Measurements from ENCODE around the gene TSPAN2.

DNA sequence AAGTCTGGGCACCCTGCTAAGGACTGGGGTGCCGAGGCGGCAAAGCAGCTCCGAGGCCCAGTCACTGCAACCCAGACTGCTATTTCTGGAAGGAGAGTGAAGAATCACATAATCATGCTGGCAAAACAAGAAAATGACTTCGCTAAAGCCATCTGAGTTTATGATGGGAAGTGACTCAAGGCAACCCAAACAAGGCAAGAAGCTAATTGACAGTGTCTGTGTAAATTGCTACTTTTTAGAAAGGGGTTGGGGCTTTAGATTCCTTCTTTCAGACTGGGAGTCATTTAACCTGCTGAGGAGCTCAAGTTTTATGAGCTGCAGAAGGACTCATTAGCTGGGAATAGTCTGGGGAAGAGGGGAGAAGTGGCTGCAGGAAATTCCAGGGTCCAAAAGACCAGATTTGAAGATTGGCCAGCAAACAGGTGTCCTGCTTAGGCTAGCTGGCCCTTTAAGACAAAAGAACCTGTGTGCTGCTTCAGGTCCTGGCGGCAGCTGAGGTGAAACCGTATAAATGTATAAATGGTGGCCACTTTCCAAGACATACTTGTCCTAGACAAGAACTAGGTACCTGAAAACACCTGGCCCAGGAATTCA, 31.5 kb downstream of the TSPAN2 start:
- TF ChIP-seq RARB (CRISPR knock-in tag; IDR thresholded peaks at IDR 0.05): no peak
- TF ChIP-seq, protein P1, sequence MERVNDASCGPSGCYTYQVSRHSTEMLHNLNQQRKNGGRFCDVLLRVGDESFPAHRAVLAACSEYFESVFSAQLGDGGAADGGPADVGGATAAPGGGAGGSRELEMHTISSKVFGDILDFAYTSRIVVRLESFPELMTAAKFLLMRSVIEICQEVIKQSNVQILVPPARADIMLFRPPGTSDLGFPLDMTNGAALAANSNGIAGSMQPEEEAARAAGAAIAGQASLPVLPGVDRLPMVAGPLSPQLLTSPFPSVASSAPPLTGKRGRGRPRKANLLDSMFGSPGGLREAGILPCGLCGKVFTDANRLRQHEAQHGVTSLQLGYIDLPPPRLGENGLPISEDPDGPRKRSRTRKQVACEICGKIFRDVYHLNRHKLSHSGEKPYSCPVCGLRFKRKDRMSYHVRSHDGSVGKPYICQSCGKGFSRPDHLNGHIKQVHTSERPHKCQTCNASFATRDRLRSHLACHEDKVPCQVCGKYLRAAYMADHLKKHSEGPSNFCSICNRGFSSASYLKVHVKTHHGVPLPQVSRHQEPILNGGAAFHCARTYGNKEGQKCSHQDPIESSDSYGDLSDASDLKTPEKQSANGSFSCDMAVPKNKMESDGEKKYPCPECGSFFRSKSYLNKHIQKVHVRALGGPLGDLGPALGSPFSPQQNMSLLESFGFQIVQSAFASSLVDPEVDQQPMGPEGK (CRISPR knock-in tag; IDR thresholded peaks at IDR 0.05; ENCODE audit: borderline replicate concordance): no peak
- TF ChIP-seq, protein P2, sequence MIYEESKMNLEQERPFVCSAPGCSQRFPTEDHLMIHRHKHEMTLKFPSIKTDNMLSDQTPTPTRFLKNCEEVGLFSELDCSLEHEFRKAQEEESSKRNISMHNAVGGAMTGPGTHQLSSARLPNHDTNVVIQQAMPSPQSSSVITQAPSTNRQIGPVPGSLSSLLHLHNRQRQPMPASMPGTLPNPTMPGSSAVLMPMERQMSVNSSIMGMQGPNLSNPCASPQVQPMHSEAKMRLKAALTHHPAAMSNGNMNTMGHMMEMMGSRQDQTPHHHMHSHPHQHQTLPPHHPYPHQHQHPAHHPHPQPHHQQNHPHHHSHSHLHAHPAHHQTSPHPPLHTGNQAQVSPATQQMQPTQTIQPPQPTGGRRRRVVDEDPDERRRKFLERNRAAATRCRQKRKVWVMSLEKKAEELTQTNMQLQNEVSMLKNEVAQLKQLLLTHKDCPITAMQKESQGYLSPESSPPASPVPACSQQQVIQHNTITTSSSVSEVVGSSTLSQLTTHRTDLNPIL (CRISPR knock-in tag; IDR thresholded peaks at IDR 0.05; ENCODE audit: low read depth): no peak
- TF ChIP-seq ARNTL (CRISPR knock-in tag; IDR thresholded peaks at IDR 0.05; ENCODE audit: borderline replicate concordance, low read depth): no peak
- TF ChIP-seq CSDC2 (CRISPR knock-in tag; IDR thresholded peaks at IDR 0.05): no peak
- no peak for TF ChIP-seq OSR1 (CRISPR knock-in tag; IDR thresholded peaks at IDR 0.05)
- TF ChIP-seq ZFP30 (CRISPR knock-in tag; IDR thresholded peaks at IDR 0.05): no peak
- TF ChIP-seq BACH2 (CRISPR knock-in tag; IDR thresholded peaks at IDR 0.05; ENCODE audit: borderline replicate concordance): no peak
- TF ChIP-seq SNAI2 (CRISPR knock-in tag; IDR thresholded peaks at IDR 0.05): no peak
- no peak for TF ChIP-seq TOX (CRISPR knock-in tag; IDR thresholded peaks at IDR 0.05; ENCODE audit: borderline replicate concordance)
- TF ChIP-seq, protein P3, sequence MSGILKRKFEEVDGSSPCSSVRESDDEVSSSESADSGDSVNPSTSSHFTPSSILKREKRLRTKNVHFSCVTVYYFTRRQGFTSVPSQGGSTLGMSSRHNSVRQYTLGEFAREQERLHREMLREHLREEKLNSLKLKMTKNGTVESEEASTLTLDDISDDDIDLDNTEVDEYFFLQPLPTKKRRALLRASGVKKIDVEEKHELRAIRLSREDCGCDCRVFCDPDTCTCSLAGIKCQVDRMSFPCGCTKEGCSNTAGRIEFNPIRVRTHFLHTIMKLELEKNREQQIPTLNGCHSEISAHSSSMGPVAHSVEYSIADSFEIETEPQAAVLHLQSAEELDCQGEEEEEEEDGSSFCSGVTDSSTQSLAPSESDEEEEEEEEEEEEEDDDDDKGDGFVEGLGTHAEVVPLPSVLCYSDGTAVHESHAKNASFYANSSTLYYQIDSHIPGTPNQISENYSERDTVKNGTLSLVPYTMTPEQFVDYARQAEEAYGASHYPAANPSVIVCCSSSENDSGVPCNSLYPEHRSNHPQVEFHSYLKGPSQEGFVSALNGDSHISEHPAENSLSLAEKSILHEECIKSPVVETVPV (CRISPR knock-in tag; IDR thresholded peaks at IDR 0.05): no peak
- no peak for TF ChIP-seq ZC3H10 (CRISPR knock-in tag; IDR thresholded peaks at IDR 0.05)
- no peak for TF ChIP-seq ZNF70 (CRISPR knock-in tag; IDR thresholded peaks at IDR 0.05)
- TF ChIP-seq, protein P4, sequence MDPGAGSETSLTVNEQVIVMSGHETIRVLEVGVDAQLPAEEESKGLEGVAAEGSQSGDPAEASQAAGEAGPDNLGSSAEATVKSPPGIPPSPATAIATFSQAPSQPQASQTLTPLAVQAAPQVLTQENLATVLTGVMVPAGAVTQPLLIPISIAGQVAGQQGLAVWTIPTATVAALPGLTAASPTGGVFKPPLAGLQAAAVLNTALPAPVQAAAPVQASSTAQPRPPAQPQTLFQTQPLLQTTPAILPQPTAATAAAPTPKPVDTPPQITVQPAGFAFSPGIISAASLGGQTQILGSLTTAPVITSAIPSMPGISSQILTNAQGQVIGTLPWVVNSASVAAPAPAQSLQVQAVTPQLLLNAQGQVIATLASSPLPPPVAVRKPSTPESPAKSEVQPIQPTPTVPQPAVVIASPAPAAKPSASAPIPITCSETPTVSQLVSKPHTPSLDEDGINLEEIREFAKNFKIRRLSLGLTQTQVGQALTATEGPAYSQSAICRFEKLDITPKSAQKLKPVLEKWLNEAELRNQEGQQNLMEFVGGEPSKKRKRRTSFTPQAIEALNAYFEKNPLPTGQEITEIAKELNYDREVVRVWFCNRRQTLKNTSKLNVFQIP (CRISPR knock-in tag; IDR thresholded peaks at IDR 0.05; ENCODE audit: borderline replicate concordance, low read depth): no peak
